ENCODE measurements around the gene ISY1.

The ISY1 gene

DNA sequence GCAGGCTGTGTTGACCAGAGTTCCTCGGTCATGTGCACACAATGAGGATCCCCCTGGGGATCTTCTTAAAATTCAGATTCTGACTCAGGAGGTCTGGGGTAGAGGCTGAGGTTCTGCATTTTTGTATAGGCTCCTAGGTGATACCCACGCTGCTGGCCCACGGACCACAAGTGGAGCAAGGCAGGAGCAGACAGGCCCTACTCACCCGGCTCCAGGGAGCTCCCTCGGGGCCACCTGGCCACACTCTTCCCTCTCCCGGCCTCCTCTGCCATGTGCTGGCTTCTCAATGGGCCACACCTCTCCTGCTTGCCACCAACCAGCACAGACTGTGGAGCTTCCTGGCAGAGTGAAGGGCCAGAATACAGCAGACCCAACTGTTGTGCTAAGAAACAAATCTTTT lies 76.4 kb downstream of the ISY1 start:
- TF ChIP-seq, protein P1, sequence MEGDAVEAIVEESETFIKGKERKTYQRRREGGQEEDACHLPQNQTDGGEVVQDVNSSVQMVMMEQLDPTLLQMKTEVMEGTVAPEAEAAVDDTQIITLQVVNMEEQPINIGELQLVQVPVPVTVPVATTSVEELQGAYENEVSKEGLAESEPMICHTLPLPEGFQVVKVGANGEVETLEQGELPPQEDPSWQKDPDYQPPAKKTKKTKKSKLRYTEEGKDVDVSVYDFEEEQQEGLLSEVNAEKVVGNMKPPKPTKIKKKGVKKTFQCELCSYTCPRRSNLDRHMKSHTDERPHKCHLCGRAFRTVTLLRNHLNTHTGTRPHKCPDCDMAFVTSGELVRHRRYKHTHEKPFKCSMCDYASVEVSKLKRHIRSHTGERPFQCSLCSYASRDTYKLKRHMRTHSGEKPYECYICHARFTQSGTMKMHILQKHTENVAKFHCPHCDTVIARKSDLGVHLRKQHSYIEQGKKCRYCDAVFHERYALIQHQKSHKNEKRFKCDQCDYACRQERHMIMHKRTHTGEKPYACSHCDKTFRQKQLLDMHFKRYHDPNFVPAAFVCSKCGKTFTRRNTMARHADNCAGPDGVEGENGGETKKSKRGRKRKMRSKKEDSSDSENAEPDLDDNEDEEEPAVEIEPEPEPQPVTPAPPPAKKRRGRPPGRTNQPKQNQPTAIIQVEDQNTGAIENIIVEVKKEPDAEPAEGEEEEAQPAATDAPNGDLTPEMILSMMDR (IDR thresholded peaks at IDR 0.05; ENCODE audit: control extremely low read depth, extremely low read depth, low read depth, missing control alignments) = no peak
- DNase-seq (ENCODE audit: extremely low spot score) = no peak
- CTCF ChIA-PET = interaction anchor here (1.0 to 2.5 kb wide), 3 partner anchors 10 to 32 kb away, joined by 4 to 9 read pairs (median 5); no protein-coding TSS in a partner anchor
- POLR2A ChIA-PET = no interaction called here

DNA sequence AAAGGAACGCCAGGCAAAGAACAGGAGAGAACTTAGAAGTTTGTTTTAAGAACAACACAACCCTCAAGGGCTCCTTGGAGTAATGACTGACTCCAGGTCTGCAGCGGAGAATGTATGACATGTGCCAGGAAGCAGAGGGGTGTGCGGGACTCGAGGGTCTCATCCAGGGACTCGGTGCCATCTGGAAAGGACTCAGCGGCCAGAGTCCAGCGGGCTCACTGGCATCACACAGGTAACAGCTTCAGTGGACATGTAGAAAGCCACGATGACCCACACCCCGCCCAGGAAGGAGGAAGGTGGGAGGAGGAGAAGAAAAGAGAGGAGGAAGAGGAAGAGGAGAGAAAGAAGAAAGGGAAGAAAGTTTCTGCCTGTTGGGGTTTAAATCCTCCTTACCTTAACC lies 78.8 kb downstream of the ISY1 start:
- DNase-seq (ENCODE audit: extremely low spot score) = no peak
- POLR2A ChIA-PET = no interaction called here
- TF ChIP-seq, protein P1 (IDR thresholded peaks at IDR 0.05; ENCODE audit: control extremely low read depth, extremely low read depth, low read depth, missing control alignments) = no peak
- CTCF ChIA-PET = no interaction called here

DNA sequence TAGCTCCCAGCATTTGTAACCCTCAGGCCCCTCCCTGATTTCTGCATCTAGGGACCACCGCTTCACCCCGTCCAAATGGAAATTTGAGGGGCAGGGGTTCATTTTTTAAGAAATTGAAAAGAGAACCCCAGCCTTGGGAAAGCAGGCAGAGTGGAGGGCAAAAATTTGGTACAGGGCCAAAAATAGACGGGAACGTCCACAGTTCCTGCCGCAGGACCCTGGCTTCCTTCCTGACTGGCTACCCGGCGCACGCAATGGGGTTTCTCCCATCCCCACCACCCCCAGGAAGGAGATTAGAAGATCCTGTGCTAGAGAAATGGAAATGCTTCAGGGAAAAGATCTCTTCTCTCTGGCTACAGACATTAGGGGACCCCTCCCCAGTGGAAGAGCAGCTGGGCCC lies 79.4 kb downstream of the ISY1 start:
- POLR2A ChIA-PET = no interaction called here
- DNase-seq (ENCODE audit: extremely low spot score) = no peak
- CTCF ChIA-PET = no interaction called here
- TF ChIP-seq, protein P1 (IDR thresholded peaks at IDR 0.05; ENCODE audit: control extremely low read depth, extremely low read depth, low read depth, missing control alignments) = no peak

DNA sequence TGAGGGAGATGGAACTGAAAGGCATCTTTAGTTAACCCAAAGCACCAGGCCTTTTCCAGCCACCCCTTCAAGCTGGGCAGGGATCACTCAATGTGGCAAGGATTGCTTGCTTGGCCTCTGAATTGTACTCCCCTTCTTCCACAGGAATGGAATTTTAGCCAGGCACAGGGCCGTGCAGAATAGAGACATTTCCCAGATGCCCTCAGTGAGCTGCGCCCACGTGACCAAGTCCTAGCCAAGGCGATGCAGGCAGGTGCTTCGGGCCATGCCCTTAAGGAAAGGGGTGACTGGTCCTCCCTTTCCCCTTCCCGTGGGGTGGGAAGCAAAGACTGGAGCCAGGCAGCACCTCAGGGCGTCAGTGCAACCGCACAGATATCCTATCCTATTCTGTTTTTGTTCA lies 82.4 kb downstream of the ISY1 start:
- POLR2A ChIA-PET = no interaction called here
- DNase-seq (ENCODE audit: extremely low spot score) = no peak
- TF ChIP-seq, protein P1 (IDR thresholded peaks at IDR 0.05; ENCODE audit: control extremely low read depth, extremely low read depth, low read depth, missing control alignments) = no peak
- CTCF ChIA-PET = interaction anchor here (1.4 to 2.6 kb wide), 2 partner anchors 10 to 108 kb away, joined by 3 to 6 read pairs; no protein-coding TSS in a partner anchor
